Measurements from ENCODE around the gene CDH4.

DNA sequence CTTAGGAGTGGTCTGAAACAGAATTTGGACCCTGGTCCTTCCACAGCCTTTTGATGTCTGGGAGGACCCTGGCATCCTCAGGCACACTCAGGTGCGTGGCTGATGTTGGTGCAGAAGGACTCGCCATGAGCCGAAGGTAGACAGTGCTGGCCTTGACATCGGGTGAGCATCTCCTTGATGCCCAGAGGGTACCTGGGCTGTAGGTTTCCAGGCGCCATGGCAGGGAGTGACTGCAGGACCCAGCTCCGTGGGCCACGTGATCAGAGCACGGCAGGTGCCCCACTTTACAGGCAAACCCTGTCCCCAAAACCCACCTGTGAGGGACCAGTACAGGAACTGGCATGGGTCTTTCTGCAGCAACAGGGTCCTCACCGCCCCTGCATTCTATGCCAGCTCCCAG lies 319.2 kb downstream of the CDH4 start:
- TF ChIP-seq RELA (CRISPR knock-in tag; IDR thresholded peaks at IDR 0.05; ENCODE audit: borderline replicate concordance) (no peak), TP53 (CRISPR knock-in tag; IDR thresholded peaks at IDR 0.05) (no peak), NFYB (CRISPR knock-in tag; conservative IDR thresholded peaks at IDR 0.05; ENCODE audit: low read depth) (no peak)
- TF ChIP-seq, protein P1, sequence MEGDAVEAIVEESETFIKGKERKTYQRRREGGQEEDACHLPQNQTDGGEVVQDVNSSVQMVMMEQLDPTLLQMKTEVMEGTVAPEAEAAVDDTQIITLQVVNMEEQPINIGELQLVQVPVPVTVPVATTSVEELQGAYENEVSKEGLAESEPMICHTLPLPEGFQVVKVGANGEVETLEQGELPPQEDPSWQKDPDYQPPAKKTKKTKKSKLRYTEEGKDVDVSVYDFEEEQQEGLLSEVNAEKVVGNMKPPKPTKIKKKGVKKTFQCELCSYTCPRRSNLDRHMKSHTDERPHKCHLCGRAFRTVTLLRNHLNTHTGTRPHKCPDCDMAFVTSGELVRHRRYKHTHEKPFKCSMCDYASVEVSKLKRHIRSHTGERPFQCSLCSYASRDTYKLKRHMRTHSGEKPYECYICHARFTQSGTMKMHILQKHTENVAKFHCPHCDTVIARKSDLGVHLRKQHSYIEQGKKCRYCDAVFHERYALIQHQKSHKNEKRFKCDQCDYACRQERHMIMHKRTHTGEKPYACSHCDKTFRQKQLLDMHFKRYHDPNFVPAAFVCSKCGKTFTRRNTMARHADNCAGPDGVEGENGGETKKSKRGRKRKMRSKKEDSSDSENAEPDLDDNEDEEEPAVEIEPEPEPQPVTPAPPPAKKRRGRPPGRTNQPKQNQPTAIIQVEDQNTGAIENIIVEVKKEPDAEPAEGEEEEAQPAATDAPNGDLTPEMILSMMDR (IDR thresholded peaks at IDR 0.05) = no peak
